Effector CD4-positive, alpha-beta T cell (primary cell): ENCODE results near the gene TOMM34.

ENCODE experiments used
- DNase-seq: peaks from one replicate; pipeline ENCODE4 v3.0.0-alpha.2; 2020
- total RNA-seq: gene quantifications from one replicate; lab custom pipeline; 2026; lab: John Stamatoyannopoulos, UW

Gene TOMM34, protein sequence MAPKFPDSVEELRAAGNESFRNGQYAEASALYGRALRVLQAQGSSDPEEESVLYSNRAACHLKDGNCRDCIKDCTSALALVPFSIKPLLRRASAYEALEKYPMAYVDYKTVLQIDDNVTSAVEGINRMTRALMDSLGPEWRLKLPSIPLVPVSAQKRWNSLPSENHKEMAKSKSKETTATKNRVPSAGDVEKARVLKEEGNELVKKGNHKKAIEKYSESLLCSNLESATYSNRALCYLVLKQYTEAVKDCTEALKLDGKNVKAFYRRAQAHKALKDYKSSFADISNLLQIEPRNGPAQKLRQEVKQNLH
- total RNA-seq = 18.6 reads per million, percentile 45 among the genes with 10 or more reads in this experiment

DNA sequence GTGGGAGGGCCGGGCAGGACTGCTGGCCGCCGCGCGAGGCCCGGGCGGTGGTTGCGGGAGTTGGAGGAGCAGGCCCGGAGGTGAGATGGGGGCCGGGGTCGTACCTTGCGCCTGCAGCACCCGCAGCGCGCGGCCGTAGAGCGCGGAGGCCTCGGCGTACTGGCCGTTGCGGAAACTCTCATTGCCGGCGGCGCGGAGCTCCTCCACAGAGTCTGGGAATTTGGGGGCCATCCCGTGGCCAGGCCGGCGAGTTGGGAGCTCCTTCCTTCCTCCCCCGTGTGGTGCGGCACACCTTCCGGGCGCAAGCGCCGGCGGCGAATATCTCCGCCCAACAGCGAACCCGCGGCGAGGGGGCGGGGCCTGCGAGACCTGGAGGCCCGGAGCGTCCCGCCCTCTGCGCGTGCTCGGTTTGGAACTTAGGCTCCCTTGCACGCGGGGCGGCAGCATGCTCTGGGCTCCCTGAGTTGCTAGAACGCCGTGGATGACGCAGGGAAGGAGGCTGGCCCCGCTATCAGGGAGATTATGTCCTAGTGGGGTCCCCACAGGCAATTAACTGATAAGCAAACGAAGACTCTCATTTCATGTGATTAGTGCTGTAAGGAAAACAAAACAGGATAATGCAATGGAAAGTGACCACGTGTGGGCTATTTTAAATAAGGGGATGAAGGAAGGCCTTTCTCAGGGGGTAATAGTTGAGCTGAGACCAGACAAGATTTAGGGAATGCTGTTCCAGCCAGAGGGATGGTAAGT lies at the start of gene TOMM34:
TSS of gene TOMM34 (minus strand) at position 295 of the 750 bp plus-strand sequence. CDS start at position 231, 64 bp downstream.
- peak; percentile 93 for DNase-seq

DNA sequence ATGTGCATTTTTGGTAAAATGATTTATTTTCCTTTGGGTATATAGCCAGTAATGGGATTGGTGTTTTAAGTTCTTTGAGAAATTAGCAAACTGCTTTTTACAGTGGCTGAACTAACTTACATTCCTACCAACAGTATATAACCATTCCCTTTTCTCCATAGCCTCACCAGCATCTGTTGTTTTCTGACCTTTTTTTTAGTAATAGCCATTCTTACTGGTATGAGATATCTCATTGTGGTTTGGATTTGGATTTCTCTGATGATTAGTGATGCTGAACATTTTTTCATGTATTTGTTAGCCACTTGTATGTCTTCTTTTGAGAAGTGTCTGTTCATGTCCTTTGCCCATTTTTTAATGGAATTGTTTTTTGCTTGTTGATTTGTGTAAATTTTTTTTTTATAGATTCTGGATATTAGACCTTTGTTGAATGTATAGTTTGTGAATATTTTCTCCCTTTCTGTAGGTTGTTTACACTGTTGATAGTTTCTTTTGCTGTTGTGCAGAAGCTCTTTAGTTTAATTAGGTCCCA lies 48.4 kb upstream of the TOMM34 start:
- DNase-seq = no peak

DNA sequence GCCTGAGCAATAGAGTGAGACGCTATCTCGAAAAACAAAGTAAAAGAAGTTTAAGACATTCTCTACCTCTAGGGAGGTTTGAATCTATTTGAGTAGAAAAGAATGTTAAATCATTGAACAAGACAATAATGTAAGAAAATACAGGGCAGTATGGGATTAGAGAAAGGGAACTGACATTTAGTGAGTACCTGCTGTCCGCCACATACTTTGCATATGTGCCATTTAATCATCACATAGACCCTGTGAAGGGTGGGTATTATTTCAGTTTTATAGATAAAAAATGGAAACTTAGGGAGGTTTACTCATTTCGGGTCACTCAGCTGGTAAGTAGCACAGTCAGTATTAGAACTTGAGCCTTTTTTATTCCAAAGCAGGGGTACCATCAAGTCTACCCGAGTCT lies 37.5 kb upstream of the TOMM34 start:
- no peak for DNase-seq

DNA sequence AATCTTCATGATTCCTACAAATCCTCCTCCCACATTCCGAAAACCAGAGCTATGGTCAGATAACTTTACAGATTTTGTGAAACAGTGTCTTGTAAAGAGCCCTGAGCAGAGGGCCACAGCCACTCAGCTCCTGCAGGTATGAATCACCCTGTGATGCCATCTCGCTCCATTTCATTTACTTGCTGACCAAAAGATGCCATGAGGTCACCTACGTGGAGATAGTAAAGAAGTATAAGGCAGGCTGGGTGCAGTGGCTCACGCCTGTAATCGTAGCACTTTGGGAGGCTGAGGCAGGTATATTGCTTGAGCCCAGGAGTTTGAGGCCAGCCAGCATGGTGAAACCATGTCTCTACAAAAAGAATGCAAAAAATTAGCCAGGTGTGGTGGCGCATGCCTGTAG lies 37.0 kb upstream of the TOMM34 start:
- no peak for DNase-seq

DNA sequence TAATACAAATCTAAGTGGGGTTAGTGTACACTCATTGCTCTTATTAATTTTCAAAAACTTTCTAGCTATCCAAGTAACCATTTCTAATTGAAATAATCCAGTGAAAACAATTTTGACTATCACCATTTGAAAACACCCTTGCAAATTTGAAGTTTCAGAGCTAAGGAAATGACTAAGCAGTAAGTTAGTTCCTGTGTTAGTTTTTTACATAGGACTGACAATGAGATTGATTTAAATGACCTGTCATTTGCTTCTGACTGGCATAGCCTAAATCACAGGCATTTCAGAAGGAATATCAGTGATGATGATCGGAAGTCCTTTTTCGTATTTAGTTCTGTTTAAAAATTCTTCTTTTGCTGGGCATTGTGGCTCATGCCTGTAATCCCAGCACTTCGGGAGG lies 33.1 kb upstream of the TOMM34 start:
- DNase-seq = no peak

DNA sequence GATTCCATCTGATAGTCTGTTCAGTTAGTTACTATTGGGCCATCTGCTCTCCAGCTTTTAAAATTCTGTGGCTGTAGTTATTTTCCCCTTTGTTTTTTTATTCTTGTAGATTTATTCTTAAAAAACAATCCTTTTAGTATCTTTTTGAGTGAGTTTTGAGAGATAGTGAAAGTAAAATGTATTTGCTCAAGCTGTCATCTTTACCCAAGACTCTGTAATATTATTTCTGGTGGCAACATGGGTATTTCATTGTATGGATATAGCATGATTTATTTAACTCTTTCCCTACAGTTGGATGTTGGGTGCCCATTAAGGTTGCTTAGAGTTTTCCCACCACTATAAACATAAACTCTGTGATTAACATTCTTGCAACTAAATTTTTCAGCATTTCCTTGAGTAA lies 30.8 kb upstream of the TOMM34 start:
- no peak for DNase-seq

DNA sequence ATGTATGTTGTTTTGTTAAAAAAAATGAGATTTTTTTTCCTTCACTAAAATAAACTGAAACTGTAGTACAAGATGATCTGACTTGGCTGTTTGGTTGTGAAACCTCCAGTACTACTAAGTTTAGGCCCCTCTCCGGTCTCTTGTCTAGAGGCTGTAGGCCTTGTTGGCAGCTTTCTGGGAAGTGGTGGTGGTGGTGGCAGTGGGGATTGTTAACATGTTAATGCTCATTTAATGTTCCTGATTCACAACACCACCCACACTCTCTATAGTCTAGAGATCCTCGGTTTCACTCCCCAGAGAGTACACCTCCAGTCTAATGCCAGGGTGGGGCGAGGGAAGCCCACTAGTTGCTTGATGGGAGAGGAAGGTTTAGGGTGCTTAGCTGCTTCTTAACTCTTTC lies 30.2 kb upstream of the TOMM34 start:
- no peak for DNase-seq

DNA sequence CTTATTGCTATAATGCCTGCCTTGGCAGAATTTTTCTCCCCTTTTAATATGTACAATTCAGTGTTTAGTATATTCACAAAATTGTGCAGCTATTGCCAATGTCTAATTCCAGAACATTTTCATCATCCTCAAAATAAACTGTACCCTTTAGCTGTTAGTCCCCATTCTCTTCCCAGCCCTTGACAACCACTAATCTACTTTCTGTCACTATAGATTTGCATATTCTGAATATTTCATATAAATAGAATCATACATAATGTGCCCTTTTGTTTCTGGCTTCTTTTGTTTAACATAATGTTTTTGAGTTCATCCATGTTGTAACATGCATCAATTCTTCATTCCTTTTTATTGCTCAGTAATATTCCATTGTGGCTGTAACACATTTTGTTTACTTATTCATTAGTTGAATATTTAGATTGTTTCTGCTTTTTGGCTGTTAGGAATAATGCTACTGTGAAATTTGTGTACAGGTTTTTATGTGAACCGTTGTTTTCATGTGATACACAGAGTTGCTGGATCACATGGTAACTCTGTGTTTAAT lies 28.5 kb upstream of the TOMM34 start:
- DNase-seq = no peak

DNA sequence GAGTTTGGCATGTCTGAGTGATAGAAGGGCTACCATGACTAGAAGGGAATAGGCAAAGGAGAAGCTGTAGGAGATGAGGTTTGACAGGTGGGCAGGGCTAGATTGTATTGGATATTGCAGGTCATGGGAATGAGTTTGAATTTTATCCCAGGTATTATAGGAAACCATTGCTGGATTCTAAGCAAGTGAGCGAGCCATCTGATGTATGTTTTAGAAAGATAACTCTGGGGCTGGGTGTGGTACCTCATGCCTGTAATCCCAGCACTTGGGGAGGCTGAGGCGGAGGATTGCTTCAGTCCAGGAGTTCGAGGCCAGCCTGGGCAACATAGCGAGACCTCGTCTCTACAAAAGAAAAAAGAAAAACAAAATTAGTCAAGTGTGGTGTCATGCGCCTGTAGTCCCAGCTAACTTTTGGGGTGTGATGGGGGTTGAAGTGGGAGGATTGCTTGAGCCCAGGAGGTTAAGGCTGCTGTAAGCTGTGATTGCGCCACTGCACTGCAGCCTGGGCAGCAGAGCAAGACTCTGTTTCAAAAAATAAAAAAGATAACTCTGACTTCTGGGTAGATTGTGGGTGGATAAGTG lies 23.0 kb upstream of the TOMM34 start:
- no peak for DNase-seq

DNA sequence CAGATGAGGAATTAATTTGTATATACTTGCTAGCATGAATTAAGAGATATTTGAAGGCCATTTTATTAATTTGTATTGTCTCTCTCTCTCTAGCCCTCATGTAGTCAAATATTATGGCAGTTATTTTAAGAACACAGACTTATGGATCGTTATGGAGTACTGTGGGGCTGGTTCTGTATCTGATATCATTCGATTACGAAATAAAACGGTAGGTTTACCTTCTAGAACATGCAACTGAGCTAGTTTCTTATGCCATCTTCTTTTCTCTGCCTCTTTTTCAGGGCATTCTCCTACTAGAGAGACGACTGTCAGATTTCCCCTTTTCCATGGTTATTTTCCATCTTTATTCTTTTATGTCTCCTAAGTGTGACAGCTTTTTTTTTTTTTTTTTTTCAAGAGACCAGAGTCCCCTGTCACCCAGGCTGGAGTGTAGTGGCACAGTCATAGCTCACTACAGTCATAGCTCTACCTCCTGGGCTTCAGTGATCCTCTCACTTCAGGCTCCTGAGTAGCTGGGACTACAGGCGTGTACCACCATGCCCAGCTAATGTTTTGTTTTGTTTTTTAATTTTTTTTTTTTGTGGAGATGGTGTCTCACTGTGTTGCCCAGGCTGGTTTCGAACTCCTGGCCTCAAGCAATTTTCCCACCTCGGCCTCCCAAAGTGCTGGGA lies 21.7 kb upstream of the TOMM34 start:
- DNase-seq = no peak

DNA sequence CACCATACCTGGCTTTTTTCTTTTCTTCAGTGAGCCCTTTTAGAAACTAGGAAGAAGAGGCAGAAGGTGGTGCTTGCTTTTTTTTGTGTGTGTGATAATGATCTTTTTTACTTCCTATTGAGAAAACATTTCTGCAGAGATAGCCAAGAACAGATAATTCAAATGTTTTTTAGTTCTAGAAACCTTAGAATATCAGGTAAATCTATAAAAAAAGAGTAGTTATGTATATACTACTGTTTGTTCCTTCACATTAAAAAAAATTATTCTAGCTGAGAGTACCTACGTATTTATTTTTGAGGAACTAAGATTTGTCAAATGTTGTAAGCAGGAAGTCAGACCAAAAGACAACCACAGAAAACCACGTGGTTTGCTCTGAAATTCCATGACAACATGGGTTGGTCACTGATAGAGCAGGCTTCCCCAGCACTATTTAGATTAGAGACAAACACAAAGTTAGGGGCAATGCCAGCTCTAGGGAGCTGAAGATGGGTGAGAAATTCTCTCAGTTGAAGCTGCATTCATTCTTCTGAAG lies 19.0 kb upstream of the TOMM34 start:
- DNase-seq = peak; percentile 65

DNA sequence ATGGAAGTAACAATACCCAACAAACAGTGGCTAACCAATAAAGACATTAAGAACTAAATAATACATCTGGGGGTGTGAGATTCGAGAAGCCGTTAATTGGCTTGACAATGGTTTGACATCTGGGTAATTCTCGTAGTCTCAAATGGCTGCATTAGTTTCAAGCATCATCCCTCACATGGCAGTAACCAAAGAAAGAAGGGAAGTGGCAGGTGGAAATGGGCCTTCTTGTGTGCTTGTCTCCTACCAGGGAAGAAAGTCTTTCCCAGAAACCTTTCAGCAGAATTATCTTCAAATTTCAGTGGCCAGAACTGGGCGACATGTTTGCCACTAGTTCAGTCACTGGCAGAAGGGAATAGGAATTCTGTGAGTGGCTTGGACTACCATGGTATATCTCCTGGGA lies 16.5 kb upstream of the TOMM34 start:
- no peak for DNase-seq

DNA sequence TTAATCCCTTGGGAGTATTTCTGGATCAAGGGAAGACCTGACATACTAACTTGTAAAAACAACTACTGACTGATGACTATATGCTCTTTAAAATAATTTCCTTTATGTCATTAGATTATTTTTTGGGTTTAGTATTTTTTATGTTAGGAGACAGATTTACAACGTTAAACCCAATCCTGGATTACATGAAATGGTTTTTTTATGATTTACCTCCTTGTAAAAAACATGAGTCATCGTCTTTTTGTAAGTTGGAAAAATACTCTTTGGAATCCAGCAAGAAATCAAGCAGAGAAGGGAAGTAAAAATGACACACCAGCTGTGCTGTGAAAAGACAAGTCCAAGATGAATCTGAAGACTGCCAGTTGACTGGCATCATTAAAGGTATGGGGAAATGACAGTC lies 12.9 kb upstream of the TOMM34 start:
- DNase-seq = no peak

DNA sequence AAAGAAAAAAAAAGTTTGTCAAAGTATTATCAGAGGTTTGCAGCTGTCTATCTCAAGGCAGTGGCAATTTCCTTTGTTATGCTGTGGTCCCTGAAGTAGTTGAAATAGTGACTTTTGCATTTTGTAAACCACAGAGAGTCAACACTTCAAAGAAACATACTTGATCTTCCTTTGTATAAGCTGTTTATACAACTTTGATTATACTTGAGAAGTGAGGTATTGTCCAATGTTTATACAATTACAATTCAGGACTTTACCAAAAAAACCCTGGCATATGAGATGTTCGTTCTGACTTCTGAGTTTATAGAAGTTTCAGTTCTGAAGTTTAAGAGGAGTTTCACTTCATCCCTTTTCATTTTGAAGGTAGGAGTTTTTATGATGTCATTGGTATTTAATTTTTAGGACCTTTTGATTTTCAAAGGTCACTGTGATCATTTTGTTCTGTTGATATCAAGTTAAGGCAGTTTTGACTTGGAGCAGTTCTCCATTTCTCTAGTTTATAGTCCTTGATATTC lies 10.1 kb upstream of the TOMM34 start:
- no peak for DNase-seq

DNA sequence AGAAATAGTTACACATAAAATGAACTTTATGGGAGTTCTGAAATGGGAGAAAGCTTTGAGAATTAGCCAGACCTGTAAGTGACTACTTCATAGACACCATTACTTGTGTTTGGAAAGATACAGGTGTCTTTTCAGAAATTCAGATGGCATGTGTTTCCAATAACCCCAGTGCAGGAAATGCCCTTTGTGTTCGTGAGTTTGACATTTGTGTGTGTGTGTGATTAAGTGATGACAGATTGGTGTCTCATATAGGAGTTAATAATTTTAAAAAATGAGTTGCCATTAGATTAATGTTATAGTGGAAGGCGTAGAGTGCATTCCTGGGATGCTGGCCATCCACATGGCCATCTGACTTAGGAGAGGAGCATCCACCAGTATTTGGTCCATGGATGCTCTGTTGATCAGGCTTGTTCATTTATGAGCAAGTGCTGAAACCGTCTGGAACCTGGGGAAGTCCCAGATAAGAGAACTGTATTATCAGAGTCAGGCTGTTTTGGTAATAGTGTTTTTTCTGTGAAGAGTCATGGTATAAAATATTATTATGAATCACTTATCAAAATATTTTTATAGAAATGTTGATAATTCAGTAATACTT lies 9.2 kb upstream of the TOMM34 start:
- peak; percentile 31 for DNase-seq

DNA sequence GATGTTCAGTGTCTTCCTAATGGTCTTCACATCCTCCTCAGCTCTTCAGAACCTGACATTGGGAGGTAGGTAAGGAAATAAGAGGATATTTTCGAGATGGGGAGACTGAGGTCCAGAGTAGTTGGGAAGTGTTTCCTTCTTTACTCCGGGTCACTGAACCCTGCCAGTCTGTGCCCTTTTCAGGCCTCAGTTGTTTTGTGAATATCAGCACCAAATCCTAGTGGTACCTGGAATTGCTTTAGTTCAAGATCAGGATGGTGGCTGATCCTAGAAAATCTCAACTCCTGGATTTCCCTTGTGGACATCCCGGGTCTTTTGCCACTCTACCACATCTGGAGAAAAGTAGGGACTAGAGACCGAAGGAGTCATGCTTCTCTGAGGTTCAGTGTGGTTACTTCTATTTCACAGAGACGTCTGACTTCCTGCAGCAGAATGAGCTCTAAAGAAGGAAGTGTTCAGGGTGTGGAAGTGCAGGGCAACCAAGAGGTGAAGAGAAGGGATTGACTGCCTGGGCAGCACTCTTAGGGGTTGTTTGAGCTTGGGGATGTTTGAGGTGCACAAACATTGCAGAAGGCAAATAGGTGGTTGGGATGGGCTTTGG lies 7.1 kb upstream of the TOMM34 start:
- DNase-seq = peak; percentile 30

DNA sequence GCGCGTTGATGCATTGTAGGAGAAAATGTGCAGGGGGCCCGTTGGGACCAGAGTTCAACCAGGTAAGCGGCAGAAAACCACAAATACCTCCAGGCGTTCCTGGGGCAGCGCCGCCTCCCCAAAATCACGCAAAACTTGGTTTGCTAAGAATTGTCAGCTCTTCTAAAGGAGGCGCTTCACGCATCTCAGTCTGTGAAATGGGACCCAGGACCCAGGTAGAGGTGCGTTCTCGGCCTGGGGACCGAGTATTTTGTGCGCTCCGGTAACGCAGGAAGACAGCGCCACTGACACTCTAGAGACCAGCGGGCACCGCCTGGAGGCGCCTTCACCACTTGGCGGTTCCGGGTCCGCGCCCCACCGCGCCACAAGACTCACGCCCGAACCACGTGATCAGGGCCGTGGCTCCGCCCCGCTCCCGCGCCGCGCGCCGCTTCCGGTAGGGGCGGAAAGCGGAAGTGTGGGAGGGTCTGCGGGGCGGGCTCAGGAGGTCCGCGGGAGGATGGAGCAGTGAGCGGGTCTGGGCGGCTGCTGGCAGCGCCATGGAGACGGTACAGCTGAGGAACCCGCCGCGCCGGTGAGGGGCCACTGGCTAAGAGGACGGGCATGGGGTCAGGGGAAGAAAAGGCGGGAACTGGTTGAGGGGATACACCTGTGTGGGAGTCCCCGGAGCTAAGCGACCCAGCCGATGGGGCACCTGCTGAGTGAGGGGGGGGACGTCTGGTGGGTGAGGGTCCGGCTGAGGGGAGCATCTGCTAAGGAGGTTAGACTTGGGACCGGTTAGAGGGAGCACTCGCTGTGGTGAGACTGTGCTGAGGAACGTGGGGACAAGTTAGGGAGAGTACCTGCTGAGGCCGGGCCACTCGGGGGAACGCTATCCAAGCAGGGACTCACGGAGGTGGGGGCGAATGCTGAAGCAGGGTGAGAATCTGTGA lies 6.1 kb upstream of the TOMM34 start, which contains the start of gene STK4:
TSS of gene STK4 (plus strand) at position 483 of the 932 bp plus-strand sequence. CDS start at position 540, 57 bp downstream.
- peak; percentile 95 for DNase-seq

DNA sequence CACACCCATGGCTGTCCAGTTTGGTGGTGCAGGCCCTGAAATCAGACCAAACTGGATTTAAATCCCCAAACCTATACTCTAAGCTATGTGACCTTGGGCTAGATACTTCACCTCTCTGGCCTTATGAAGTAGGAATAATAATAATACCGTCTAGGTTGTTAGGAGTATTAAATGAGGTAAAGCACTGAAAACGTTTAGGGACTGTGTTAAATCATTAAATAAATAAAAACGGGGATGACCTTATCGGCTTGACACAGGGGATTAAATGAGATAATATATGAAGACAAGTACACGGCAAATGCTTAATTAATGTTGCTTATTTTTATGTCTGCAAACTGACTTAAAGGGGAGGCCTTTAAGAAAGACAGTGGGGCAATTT lies 5.4 kb upstream of the TOMM34 start:
- no peak for DNase-seq

DNA sequence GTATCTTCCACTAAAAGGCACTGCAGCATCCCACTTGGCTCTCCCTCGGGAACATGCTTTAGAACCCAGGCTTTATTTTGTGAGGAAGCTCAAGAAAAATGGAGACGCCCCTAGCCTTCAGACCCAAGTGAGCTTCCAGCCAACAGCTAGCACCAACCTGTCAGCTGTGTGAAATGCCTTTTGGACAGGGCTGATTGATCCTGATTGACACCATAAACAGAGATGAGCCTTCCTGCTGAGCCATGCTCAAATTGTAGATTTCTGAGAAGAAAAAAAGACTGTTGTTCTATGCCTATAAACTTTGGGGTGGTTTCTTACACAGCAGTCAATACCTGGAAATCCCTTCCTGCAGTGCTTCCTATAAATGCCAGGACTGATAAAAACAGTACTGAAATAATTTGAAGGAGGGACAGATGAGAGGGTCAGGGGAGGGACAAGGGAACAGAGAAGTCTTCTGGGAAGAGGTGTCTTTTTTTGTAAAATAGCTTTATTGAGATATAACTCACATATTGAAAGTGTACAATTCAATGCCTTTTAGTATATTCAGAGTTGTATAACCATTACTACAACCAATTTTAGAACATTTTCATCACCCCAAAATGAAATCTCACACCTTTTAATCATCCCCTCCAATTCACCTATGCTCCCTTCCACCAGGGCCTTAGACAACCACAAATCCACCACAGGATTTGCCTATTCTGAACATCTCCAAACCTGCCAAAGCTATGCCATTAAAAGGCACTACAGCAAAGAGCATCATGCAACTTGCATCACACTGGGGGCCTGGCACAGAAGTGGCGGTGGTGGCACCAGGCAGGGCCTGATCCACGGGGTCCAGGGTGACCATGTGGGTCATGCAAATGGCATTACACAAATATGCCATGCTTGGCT lies 3.4 kb upstream of the TOMM34 start:
- no peak for DNase-seq
